ENCODE results near the gene ST7. TPM values are rescaled to one million over a fixed set of nuclear protein-coding genes. Genes with fewer than 3 reads are reported as not detected.

The ST7 gene
- total RNA-seq, 2 experiments from 2014 or later, result 4.9 to 5.4 TPM

GRCh38 chr7:116949941-116950801 is 3.1 kb upstream of the ST7 start:
- peaks cover 16% of the 10 kb centered on the region for H3K4me1 Mint-ChIP-seq (ENCODE audit: low read depth)
- ChIA-PET POLR2A (no interaction called here), CTCF (interaction anchor here (0.8 kb wide), 1 partner anchor 20 kb away, joined by 3 read pairs; no protein-coding TSS in a partner anchor)
- no peaks in the 10 kb centered on the region for H3K27me3 Mint-ChIP-seq
- no peak overlapping the region for H3K4me3 ChIP-seq (ENCODE audit: low read length)
- ATAC-seq (ENCODE audit: poor library complexity) (no peak), DNase-seq (no peak)
- no peak overlapping the region for H3K27ac Mint-ChIP-seq
- peaks cover 6% of the 10 kb centered on the region for H3K36me3 Mint-ChIP-seq (ENCODE audit: low read depth)
- H3K36me3 ChIP-seq (ENCODE audit: insufficient read depth, low read length), result no peaks in the 10 kb centered on the region
- intact Hi-C loops (cut with DNase I, micrococcal nuclease), result loop anchor here in 1 of 2 experiments (5.0 kb wide), 1 partner anchor 88 kb away; the partner anchor contains the start of gene CAPZA2
- H3K4me1 ChIP-seq (ENCODE audit: insufficient read depth, low read length), result peaks cover 12% of the 10 kb centered on the region
- no peak overlapping the region for H3K27ac ChIP-seq (ENCODE audit: low read depth in 1 of 2, low read length in 2 of 2)
- TF ChIP-seq CTCF (IDR thresholded peaks at IDR 0.05), result no peak
- no peaks in the 10 kb centered on the region for H3K9me3 Mint-ChIP-seq
- no peak overlapping the region for H3K4me3 Mint-ChIP-seq
- no peaks in the 10 kb centered on the region for H3K9me3 ChIP-seq (ENCODE audit: control insufficient read depth in 1 of 2, insufficient read depth in 1 of 2, low read length in 2 of 2)
- no peaks in the 10 kb centered on the region for H3K27me3 ChIP-seq (ENCODE audit: control insufficient read depth in 1 of 2, insufficient read depth in 2 of 2, low read length in 2 of 2)

- Histone ChIP-seq H3K9me3 (ENCODE audit: control insufficient read depth in 1 of 2, insufficient read depth in 1 of 2, low read length in 2 of 2) (no peaks in the 10 kb centered on the region), H3K4me1 (ENCODE audit: insufficient read depth, low read length) (peaks cover 12% of the 10 kb centered on the region), H3K4me3 (ENCODE audit: low read length) (no peak overlapping the region), H3K27ac (ENCODE audit: low read depth in 1 of 2, low read length in 2 of 2) (no peak overlapping the region), H3K27me3 (ENCODE audit: control insufficient read depth in 1 of 2, insufficient read depth in 2 of 2, low read length in 2 of 2) (no peaks in the 10 kb centered on the region), H3K36me3 (ENCODE audit: insufficient read depth, low read length) (no peaks in the 10 kb centered on the region)
- Mint-ChIP-seq H3K27ac (no peak overlapping the region), H3K4me3 (peak overlapping the region; percentile 49), H3K27me3 (no peaks in the 10 kb centered on the region), H3K9me3 (no peaks in the 10 kb centered on the region), H3K36me3 (ENCODE audit: low read depth) (peaks cover 6% of the 10 kb centered on the region), H3K4me1 (ENCODE audit: low read depth) (peaks cover 24% of the 10 kb centered on the region)
- POLR2A ChIA-PET, result no interaction called here
- DNase-seq (no peak), ATAC-seq (ENCODE audit: poor library complexity) (no peak)
- CTCF ChIA-PET, result interaction anchor here (0.8 kb wide), 1 partner anchor 20 kb away, joined by 3 read pairs; no protein-coding TSS in a partner anchor
- TF ChIP-seq CTCF (IDR thresholded peaks at IDR 0.05), result no peak
- intact Hi-C loops (cut with DNase I, micrococcal nuclease), result loop anchor here in 1 of 2 experiments (5.0 kb wide), 1 partner anchor 89 kb away; the partner anchor contains the start of gene CAPZA2
These were observed 2.4 kb upstream of the ST7 start for GRCh38 chr7:116950889-116951351.

GRCh38 chr7:116951366-116952292 is 1.7 kb upstream of the ST7 start:
- H3K36me3 Mint-ChIP-seq (ENCODE audit: low read depth), result peaks cover 6% of the 10 kb centered on the region
- intact Hi-C loops (cut with DNase I, micrococcal nuclease), result loop anchor here in 1 of 2 experiments (5.0 kb wide), 1 partner anchor 89 kb away; the partner anchor contains the start of gene CAPZA2
- no peaks in the 10 kb centered on the region for H3K27me3 Mint-ChIP-seq
- no peaks in the 10 kb centered on the region for H3K9me3 Mint-ChIP-seq
- TF ChIP-seq CTCF (IDR thresholded peaks at IDR 0.05), result no peak
- ATAC-seq (ENCODE audit: poor library complexity) (no peak), DNase-seq (no peak)
- ChIA-PET CTCF (interaction anchor here (1.6 kb wide), 1 partner anchor 34 kb away, joined by 5 read pairs; no protein-coding TSS in a partner anchor), POLR2A (no interaction called here)
- no peaks in the 10 kb centered on the region for H3K9me3 ChIP-seq (ENCODE audit: control insufficient read depth in 1 of 2, insufficient read depth in 1 of 2, low read length in 2 of 2)
- H3K4me1 ChIP-seq (ENCODE audit: insufficient read depth, low read length), result peaks cover 16% of the 10 kb centered on the region
- no peak overlapping the region for H3K4me3 ChIP-seq (ENCODE audit: low read length)
- no peak overlapping the region for H3K27ac Mint-ChIP-seq
- no peaks in the 10 kb centered on the region for H3K27me3 ChIP-seq (ENCODE audit: control insufficient read depth in 1 of 2, insufficient read depth in 2 of 2, low read length in 2 of 2)
- H3K36me3 ChIP-seq (ENCODE audit: insufficient read depth, low read length), result no peaks in the 10 kb centered on the region
- H3K27ac ChIP-seq (ENCODE audit: low read depth in 1 of 2, low read length in 2 of 2), result no peak overlapping the region
- peak overlapping the region; percentile 49 for H3K4me3 Mint-ChIP-seq
- H3K4me1 Mint-ChIP-seq (ENCODE audit: low read depth), result peaks cover 31% of the 10 kb centered on the region
